ENCODE results near the gene TTN. TPM values are rescaled to one million over a fixed set of nuclear protein-coding genes. Genes with fewer than 3 reads are reported as not detected.

The TTN gene
- total RNA-seq, 1 donor from 2014 or later, result 3.8 TPM

GRCh38 chr2:178602901-178603300 is 204.3 kb downstream of the TTN start:
- TF ChIP-seq CTCF (IDR thresholded peaks at IDR 0.05; ENCODE audit: unreplicated experiment), result no peak

GRCh38 chr2:178592655-178593054 is 214.6 kb downstream of the TTN start:
- Mint-ChIP-seq H3K27me3 (ENCODE audit: unreplicated experiment) (no peaks in the 10 kb centered on the region), H3K27ac (ENCODE audit: unreplicated experiment) (no peak overlapping the region), H3K4me1 (ENCODE audit: unreplicated experiment) (no peaks in the 10 kb centered on the region), H3K9me3 (ENCODE audit: unreplicated experiment) (no peaks in the 10 kb centered on the region), H3K4me3 (ENCODE audit: unreplicated experiment) (no peak overlapping the region), H3K36me3 (ENCODE audit: low read depth, unreplicated experiment) (peaks cover 4% of the 10 kb centered on the region)
- DNase-seq (ENCODE audit: low spot score), result no peak
- no peak for TF ChIP-seq CTCF (IDR thresholded peaks at IDR 0.05; ENCODE audit: unreplicated experiment)

More at GRCh38 chr2:178602901-178603300, 204.3 kb downstream of the TTN start:
- peaks cover 3% of the 10 kb centered on the region for H3K4me1 Mint-ChIP-seq (ENCODE audit: unreplicated experiment)
- H3K9me3 Mint-ChIP-seq (ENCODE audit: unreplicated experiment), result no peaks in the 10 kb centered on the region
- H3K27me3 Mint-ChIP-seq (ENCODE audit: unreplicated experiment), result no peaks in the 10 kb centered on the region
- peaks cover 4% of the 10 kb centered on the region for H3K36me3 Mint-ChIP-seq (ENCODE audit: low read depth, unreplicated experiment)
- no peak for DNase-seq (ENCODE audit: low spot score)
- H3K4me3 Mint-ChIP-seq (ENCODE audit: unreplicated experiment), result no peak overlapping the region
- no peak overlapping the region for H3K27ac Mint-ChIP-seq (ENCODE audit: unreplicated experiment)

- Mint-ChIP-seq H3K27ac (ENCODE audit: unreplicated experiment) (no peak overlapping the region), H3K27me3 (ENCODE audit: unreplicated experiment) (peaks cover 3% of the 10 kb centered on the region), H3K9me3 (ENCODE audit: unreplicated experiment) (no peaks in the 10 kb centered on the region), H3K4me3 (ENCODE audit: unreplicated experiment) (no peak overlapping the region), H3K36me3 (ENCODE audit: low read depth, unreplicated experiment) (peaks cover 4% of the 10 kb centered on the region), H3K4me1 (ENCODE audit: unreplicated experiment) (no peaks in the 10 kb centered on the region)
- TF ChIP-seq CTCF (IDR thresholded peaks at IDR 0.05; ENCODE audit: unreplicated experiment), result no peak
- DNase-seq (ENCODE audit: low spot score), result no peak
Observed at GRCh38 chr2:178589335-178589734, 217.9 kb downstream of the TTN start.

- no peak for TF ChIP-seq CTCF (IDR thresholded peaks at IDR 0.05; ENCODE audit: unreplicated experiment)
- H3K4me1 Mint-ChIP-seq (ENCODE audit: unreplicated experiment), result no peaks in the 10 kb centered on the region
- H3K9me3 Mint-ChIP-seq (ENCODE audit: unreplicated experiment), result no peaks in the 10 kb centered on the region
- H3K27me3 Mint-ChIP-seq (ENCODE audit: unreplicated experiment), result peaks cover 3% of the 10 kb centered on the region
- H3K27ac Mint-ChIP-seq (ENCODE audit: unreplicated experiment), result no peak overlapping the region
- no peak for DNase-seq (ENCODE audit: low spot score)
- no peak overlapping the region for H3K4me3 Mint-ChIP-seq (ENCODE audit: unreplicated experiment)
- peaks cover 4% of the 10 kb centered on the region for H3K36me3 Mint-ChIP-seq (ENCODE audit: low read depth, unreplicated experiment)
Observed at GRCh38 chr2:178584666-178585065, 222.6 kb downstream of the TTN start.

GRCh38 chr2:178579006-178579405 is 228.2 kb downstream of the TTN start:
- no peak for TF ChIP-seq CTCF (IDR thresholded peaks at IDR 0.05; ENCODE audit: unreplicated experiment)
- Mint-ChIP-seq H3K9me3 (ENCODE audit: unreplicated experiment) (no peaks in the 10 kb centered on the region), H3K4me1 (ENCODE audit: unreplicated experiment) (no peaks in the 10 kb centered on the region), H3K27me3 (ENCODE audit: unreplicated experiment) (no peaks in the 10 kb centered on the region), H3K36me3 (ENCODE audit: low read depth, unreplicated experiment) (peaks cover 22% of the 10 kb centered on the region), H3K4me3 (ENCODE audit: unreplicated experiment) (no peak overlapping the region), H3K27ac (ENCODE audit: unreplicated experiment) (no peak overlapping the region)
- no peak for DNase-seq (ENCODE audit: low spot score)
